ENCODE results near the gene MAGEB17.

The MAGEB17 gene, protein sequence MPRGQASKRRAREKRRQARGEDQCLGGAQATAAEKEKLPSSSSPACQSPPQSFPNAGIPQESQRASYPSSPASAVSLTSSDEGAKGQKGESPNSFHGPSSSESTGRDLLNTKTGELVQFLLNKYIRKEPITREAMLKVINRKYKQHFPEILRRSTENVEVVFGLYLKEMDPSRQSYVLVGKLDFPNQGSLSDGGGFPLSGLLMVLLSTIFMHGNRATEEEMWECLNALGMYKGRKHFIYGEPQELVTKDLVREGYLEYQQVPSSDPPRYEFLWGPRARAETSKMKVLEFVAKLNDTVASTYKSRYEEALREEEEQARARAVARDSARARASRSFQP

DNA sequence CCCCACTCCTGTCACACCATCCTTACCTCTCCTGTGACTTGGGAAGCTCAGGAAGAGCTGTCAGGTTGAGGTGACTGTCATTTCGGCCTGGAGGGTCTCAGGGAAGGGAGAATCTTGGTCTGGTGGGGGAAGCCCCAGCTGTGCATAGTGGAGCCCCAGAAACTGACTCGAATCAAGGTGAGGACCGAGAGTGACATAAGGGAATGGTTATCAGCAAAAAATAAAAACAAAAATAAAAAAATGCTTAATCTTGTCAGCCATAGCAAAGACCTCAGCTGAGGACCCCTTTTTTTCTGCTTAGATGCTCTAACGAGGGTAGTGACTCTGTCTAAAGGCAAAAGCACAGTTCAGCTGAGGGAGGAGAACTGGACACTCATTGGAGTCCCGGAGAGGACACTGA, at the start of gene MAGEB17:
MAGEB17 (plus strand) TSS at position 301 of the 400 bp plus-strand sequence. CDS start 2,902 bp downstream, outside the sequence.
- Histone ChIP-seq H3K27me3 (ENCODE audit: control insufficient read depth, insufficient read depth, low read length) (no peaks in the 10 kb centered on the region), H3K9ac (ENCODE audit: low read length) (no peak within 1 kb of the TSS), H3K4me1 (ENCODE audit: control insufficient read depth, low read depth, low read length) (peaks cover 2% of the 10 kb centered on the region), H3K9me3 (ENCODE audit: control insufficient read depth, low read depth, low read length) (no peaks in the 10 kb centered on the region), H3K27ac (ENCODE audit: low read length) (no peak within 1 kb of the TSS), H3K4me3 (ENCODE audit: low read length) (no peak within 1 kb of the TSS), H3K36me3 (ENCODE audit: control insufficient read depth, low read depth, low read length) (no peaks in the 10 kb centered on the region)

- Histone ChIP-seq H3K9ac (ENCODE audit: low read length) (no peak overlapping the region), H3K9me3 (ENCODE audit: control insufficient read depth, low read depth, low read length) (no peaks in the 10 kb centered on the region), H3K4me3 (ENCODE audit: low read length) (no peak overlapping the region), H3K27me3 (ENCODE audit: control insufficient read depth, insufficient read depth, low read length) (no peaks in the 10 kb centered on the region), H3K36me3 (ENCODE audit: control insufficient read depth, low read depth, low read length) (no peaks in the 10 kb centered on the region), H3K27ac (ENCODE audit: low read length) (no peak overlapping the region), H3K4me1 (ENCODE audit: control insufficient read depth, low read depth, low read length) (peaks cover 11% of the 10 kb centered on the region)
These were observed 47.7 kb upstream of the MAGEB17 start for GRCh38 chrX:16119353-16120220.

GRCh38 chrX:16120431-16120830, 46.9 kb upstream of the MAGEB17 start:
- Histone ChIP-seq H3K9me3 (ENCODE audit: control insufficient read depth, low read depth, low read length) (no peaks in the 10 kb centered on the region), H3K4me3 (ENCODE audit: low read length) (no peak overlapping the region), H3K27me3 (ENCODE audit: control insufficient read depth, insufficient read depth, low read length) (no peaks in the 10 kb centered on the region)

GRCh38 chrX:16123222-16123786, 44.0 kb upstream of the MAGEB17 start, which contains the start of gene GRPR:
Gene GRPR, plus strand, starts transcription at chrX:16123565. Its CDS starts 389 bp downstream, at chrX:16123954.
- Histone ChIP-seq H3K9ac (ENCODE audit: low read length) (peak within 1 kb of the TSS; percentile 37), H3K4me3 (ENCODE audit: low read length) (peak within 1 kb of the TSS; percentile 56), H3K4me1 (ENCODE audit: control insufficient read depth, low read depth, low read length) (peaks cover 21% of the 10 kb centered on the region), H3K36me3 (ENCODE audit: control insufficient read depth, low read depth, low read length) (no peaks in the 10 kb centered on the region), H3K9me3 (ENCODE audit: control insufficient read depth, low read depth, low read length) (no peaks in the 10 kb centered on the region), H3K27ac (ENCODE audit: low read length) (no peak within 1 kb of the TSS), H3K27me3 (ENCODE audit: control insufficient read depth, insufficient read depth, low read length) (no peaks in the 10 kb centered on the region)

More at GRCh38 chrX:16120431-16120830, 46.9 kb upstream of the MAGEB17 start:
- H3K9ac ChIP-seq (ENCODE audit: low read length): no peak overlapping the region
- H3K27ac ChIP-seq (ENCODE audit: low read length): no peak overlapping the region
- no peaks in the 10 kb centered on the region for H3K36me3 ChIP-seq (ENCODE audit: control insufficient read depth, low read depth, low read length)
- peaks cover 15% of the 10 kb centered on the region for H3K4me1 ChIP-seq (ENCODE audit: control insufficient read depth, low read depth, low read length)

GRCh38 chrX:16124201-16124600, 43.1 kb upstream of the MAGEB17 start:
- H3K4me3 ChIP-seq (ENCODE audit: low read length): peak overlapping the region; percentile 56

GRCh38 chrX:16125520-16126149, 41.6 kb upstream of the MAGEB17 start:
- no peak overlapping the region for H3K27ac ChIP-seq (ENCODE audit: low read length)
- peak overlapping the region; percentile 37 for H3K9ac ChIP-seq (ENCODE audit: low read length)
- H3K27me3 ChIP-seq (ENCODE audit: control insufficient read depth, insufficient read depth, low read length): no peaks in the 10 kb centered on the region

More at GRCh38 chrX:16124201-16124600, 43.1 kb upstream of the MAGEB17 start:
- Histone ChIP-seq H3K9ac (ENCODE audit: low read length) (peak overlapping the region; percentile 37), H3K9me3 (ENCODE audit: control insufficient read depth, low read depth, low read length) (no peaks in the 10 kb centered on the region), H3K27ac (ENCODE audit: low read length) (no peak overlapping the region), H3K4me1 (ENCODE audit: control insufficient read depth, low read depth, low read length) (peaks cover 21% of the 10 kb centered on the region), H3K27me3 (ENCODE audit: control insufficient read depth, insufficient read depth, low read length) (no peaks in the 10 kb centered on the region), H3K36me3 (ENCODE audit: control insufficient read depth, low read depth, low read length) (no peaks in the 10 kb centered on the region)

GRCh38 chrX:16130707-16131106, 36.6 kb upstream of the MAGEB17 start:
- no peaks in the 10 kb centered on the region for H3K36me3 ChIP-seq (ENCODE audit: control insufficient read depth, low read depth, low read length)
- H3K9me3 ChIP-seq (ENCODE audit: control insufficient read depth, low read depth, low read length): no peaks in the 10 kb centered on the region
- peaks cover 9% of the 10 kb centered on the region for H3K4me1 ChIP-seq (ENCODE audit: control insufficient read depth, low read depth, low read length)
- no peak overlapping the region for H3K9ac ChIP-seq (ENCODE audit: low read length)
- H3K4me3 ChIP-seq (ENCODE audit: low read length): no peak overlapping the region
- H3K27ac ChIP-seq (ENCODE audit: low read length): no peak overlapping the region
- H3K27me3 ChIP-seq (ENCODE audit: control insufficient read depth, insufficient read depth, low read length): no peaks in the 10 kb centered on the region

More at GRCh38 chrX:16125520-16126149, 41.6 kb upstream of the MAGEB17 start:
- Histone ChIP-seq H3K4me3 (ENCODE audit: low read length) (peak overlapping the region; percentile 56), H3K9me3 (ENCODE audit: control insufficient read depth, low read depth, low read length) (no peaks in the 10 kb centered on the region), H3K4me1 (ENCODE audit: control insufficient read depth, low read depth, low read length) (peaks cover 21% of the 10 kb centered on the region), H3K36me3 (ENCODE audit: control insufficient read depth, low read depth, low read length) (no peaks in the 10 kb centered on the region)

GRCh38 chrX:16134936-16135335, 32.3 kb upstream of the MAGEB17 start:
- no peaks in the 10 kb centered on the region for H3K27me3 ChIP-seq (ENCODE audit: control insufficient read depth, insufficient read depth, low read length)
- H3K9ac ChIP-seq (ENCODE audit: low read length): no peak overlapping the region
- no peaks in the 10 kb centered on the region for H3K36me3 ChIP-seq (ENCODE audit: control insufficient read depth, low read depth, low read length)
- no peak overlapping the region for H3K4me3 ChIP-seq (ENCODE audit: low read length)
- peaks cover 6% of the 10 kb centered on the region for H3K4me1 ChIP-seq (ENCODE audit: control insufficient read depth, low read depth, low read length)
- no peak overlapping the region for H3K27ac ChIP-seq (ENCODE audit: low read length)
- H3K9me3 ChIP-seq (ENCODE audit: control insufficient read depth, low read depth, low read length): no peaks in the 10 kb centered on the region

GRCh38 chrX:16136080-16136479, 31.2 kb upstream of the MAGEB17 start:
- no peak overlapping the region for H3K27ac ChIP-seq (ENCODE audit: low read length)
- H3K27me3 ChIP-seq (ENCODE audit: control insufficient read depth, insufficient read depth, low read length): no peaks in the 10 kb centered on the region
- H3K36me3 ChIP-seq (ENCODE audit: control insufficient read depth, low read depth, low read length): no peaks in the 10 kb centered on the region
- H3K9ac ChIP-seq (ENCODE audit: low read length): no peak overlapping the region
- H3K9me3 ChIP-seq (ENCODE audit: control insufficient read depth, low read depth, low read length): no peaks in the 10 kb centered on the region
- peaks cover 6% of the 10 kb centered on the region for H3K4me1 ChIP-seq (ENCODE audit: control insufficient read depth, low read depth, low read length)
- no peak overlapping the region for H3K4me3 ChIP-seq (ENCODE audit: low read length)

DNA sequence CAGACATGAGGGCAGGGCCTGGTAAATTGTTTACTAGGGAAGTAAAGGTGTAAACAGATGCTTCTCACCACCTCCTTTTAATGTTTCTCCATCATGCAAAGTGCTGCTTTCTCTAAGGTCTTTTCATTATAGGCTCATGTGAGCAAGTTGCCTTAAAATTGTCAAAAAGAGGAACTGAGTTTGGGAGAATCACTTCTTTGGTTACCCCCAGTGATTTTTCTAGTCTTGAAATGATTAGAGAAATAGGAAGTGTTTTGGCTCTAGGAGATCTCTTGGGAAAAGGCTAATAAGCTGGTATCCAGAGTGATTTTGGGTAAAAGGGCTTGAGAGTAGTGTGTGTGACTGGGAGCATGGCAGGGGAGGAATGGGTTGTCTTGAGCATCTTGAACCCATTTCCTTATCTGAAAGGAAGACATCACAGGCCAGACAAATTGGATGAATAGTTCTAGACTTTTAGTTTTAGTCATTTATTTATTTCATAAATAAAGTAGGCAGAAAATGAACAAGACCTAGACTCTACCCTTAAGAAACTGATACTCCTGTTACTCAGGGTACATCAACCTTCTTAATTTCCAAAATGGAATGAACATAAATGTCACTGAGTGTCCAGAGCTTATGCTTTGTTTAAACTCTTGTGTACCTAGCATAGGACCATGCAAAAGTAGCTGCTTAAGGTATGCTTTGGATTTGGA, 29.7 kb upstream of the MAGEB17 start:
- Histone ChIP-seq H3K4me1 (ENCODE audit: control insufficient read depth, low read depth, low read length) (peaks cover 6% of the 10 kb centered on the region), H3K9me3 (ENCODE audit: control insufficient read depth, low read depth, low read length) (no peaks in the 10 kb centered on the region), H3K4me3 (ENCODE audit: low read length) (no peak overlapping the region), H3K9ac (ENCODE audit: low read length) (no peak overlapping the region), H3K36me3 (ENCODE audit: control insufficient read depth, low read depth, low read length) (no peaks in the 10 kb centered on the region), H3K27ac (ENCODE audit: low read length) (no peak overlapping the region), H3K27me3 (ENCODE audit: control insufficient read depth, insufficient read depth, low read length) (no peaks in the 10 kb centered on the region)
